SU-DHL-6 (cell line): ENCODE data around the gene TRAF3IP3.

Experiments
- H2AFZ ChIP-seq: fragments of 200-600 bp; sonication (generic); 2 replicates; pipeline ENCODE4 v1.6.1; 2014; ENCODE audit warnings: low read depth, mild to moderate bottlenecking, moderate library complexity, mixed read lengths, antibody characterized with exemption, low read length; ENCODE audit not compliant: severe bottlenecking
- H3F3A ChIP-seq: fragments of 200-600 bp; shearing (Covaris generic); 2 replicates; pipeline ENCODE4 v1.6.0; 2016; ENCODE audit warnings: antibody characterized with exemption, mild to moderate bottlenecking; ENCODE audit not compliant: insufficient read depth
- H3K27ac ChIP-seq: fragments of 200-600 bp; sonication (generic); 2 replicates; pipeline ENCODE4 v1.5.1; 2016; ENCODE audit warnings: low read depth, mild to moderate bottlenecking, low read length, moderate library complexity, mixed read lengths
- H3K27me3 ChIP-seq: fragments of 200-600 bp; sonication (generic), shearing (Covaris generic); 2 replicates; pipeline ENCODE4 v1.6.0; 2014; ENCODE audit warnings: mild to moderate bottlenecking, low read length
- H3K36me3 ChIP-seq: fragments of 200-600 bp; sonication (generic); 2 replicates; pipeline ENCODE4 v1.6.1; 2014; ENCODE audit warnings: mild to moderate bottlenecking, low read length, mixed read lengths
- H3K4me2 ChIP-seq: fragments of 300-600, 200-600 bp; shearing (Covaris generic), sonication (generic); 2 replicates; pipeline ENCODE4 v1.6.0; 2014; ENCODE audit warnings: low read length, low read depth, mild to moderate bottlenecking; ENCODE audit not compliant: poor library complexity, severe bottlenecking
- H3K4me3 ChIP-seq: fragments of 200-600 bp; sonication (generic); 2 replicates; pipeline ENCODE4 v1.5.1; 2014; ENCODE audit warnings: antibody characterized with exemption, low read length, mild to moderate bottlenecking, mixed read lengths; ENCODE audit not compliant: insufficient read depth, poor library complexity, severe bottlenecking
- H3K79me2 ChIP-seq: fragments of 200-600 bp; sonication (generic); 2 replicates; pipeline ENCODE4 v1.6.1; 2014; ENCODE audit warnings: mild to moderate bottlenecking, low read length, moderate library complexity; ENCODE audit not compliant: insufficient read depth
- H3K9ac ChIP-seq: fragments of 200-600 bp; sonication (generic); 2 replicates; pipeline ENCODE4 v1.7.0; 2014; ENCODE audit warnings: mild to moderate bottlenecking, low read length
- H3K9me2 ChIP-seq: fragments of 200-600 bp; sonication (generic); replicated peaks from 2 replicates; pipeline ENCODE4 v1.6.1; 2014; ENCODE audit warnings: low read length; ENCODE audit not compliant: insufficient read depth
- H3K9me3 ChIP-seq: fragments of 200-600 bp; sonication (generic); 2 replicates; pipeline ENCODE4 v1.6.1; 2014; ENCODE audit warnings: low read length, mixed read lengths; ENCODE audit not compliant: insufficient read depth
- H4K20me1 ChIP-seq: fragments of 200-600 bp; sonication (generic); 2 replicates; pipeline ENCODE4 v1.6.1; 2014; ENCODE audit warnings: low read depth, mild to moderate bottlenecking, antibody characterized with exemption, low read length, moderate library complexity, mixed read lengths
- CTCF ChIP-seq: fragments of 200-600 bp; sonication (generic); IDR thresholded peaks from one replicate; pipeline ENCODE4 v1.5.1; 2017; ENCODE audit warnings: antibody characterized with exemption, mild to moderate bottlenecking, low read length, moderate library complexity; ENCODE audit not compliant: insufficient read depth, poor library complexity, severe bottlenecking
- EZH2phosphoT487 ChIP-seq: fragments of 200-600 bp; sonication (generic), shearing (Covaris generic); conservative IDR thresholded peaks from 2 replicates; pipeline ENCODE4 v1.6.1; 2018; ENCODE audit warnings: mild to moderate bottlenecking, antibody characterized with exemption, low read length, moderate library complexity, mixed read lengths

The TRAF3IP3 gene

DNA sequence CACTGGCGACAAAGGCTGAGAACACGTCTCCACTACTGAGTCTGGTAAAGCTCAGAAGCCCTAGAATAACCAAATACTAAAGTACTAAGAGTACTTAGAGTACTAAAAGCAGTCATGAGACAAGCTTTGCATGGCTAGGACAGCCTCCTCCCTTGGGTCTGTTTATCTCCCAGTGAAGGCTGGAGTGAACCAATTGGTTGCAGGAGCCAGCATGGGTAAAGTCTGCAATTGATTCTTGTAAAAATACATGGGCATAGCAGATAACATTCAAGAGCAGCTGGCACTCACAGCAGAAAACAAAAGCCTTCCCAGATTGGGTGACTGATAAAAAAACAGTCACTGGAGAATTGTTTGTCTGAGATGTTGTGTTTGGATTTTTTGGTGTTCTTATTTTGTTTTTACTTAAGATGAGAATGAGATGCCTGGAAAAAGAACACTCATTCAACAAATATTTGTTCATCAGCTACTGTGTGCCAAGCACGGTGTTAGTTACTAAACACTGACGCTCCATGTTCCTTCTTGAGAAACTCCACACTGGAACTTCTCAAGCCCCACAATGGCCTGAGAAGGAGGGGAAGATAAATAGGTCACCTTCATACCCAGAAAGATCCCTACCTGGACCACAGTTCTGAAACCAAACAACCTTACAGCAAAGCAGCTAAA lies 46.4 kb downstream of the TRAF3IP3 start:
- Histone ChIP-seq H3K79me2 (no peaks in the 10 kb centered on the region), H3K27ac (no peak overlapping the region), H3F3A (no peaks in the 10 kb centered on the region), H3K4me2 (no peak overlapping the region), H3K27me3 (no peaks in the 10 kb centered on the region), H3K9me3 (no peaks in the 10 kb centered on the region), H3K36me3 (no peaks in the 10 kb centered on the region), H3K4me3 (no peak overlapping the region), H2AFZ (no peak overlapping the region), H3K9me2 (no peaks in the 10 kb centered on the region), H3K9ac (no peak overlapping the region), H4K20me1 (no peaks in the 10 kb centered on the region)
- TF ChIP-seq CTCF: no peak
- TF ChIP-seq EZH2phosphoT487: no peak

GRCh38 chr1:209802780-209803152 lies 46.9 kb downstream of the TRAF3IP3 start:
- Histone ChIP-seq H3K27ac (no peak overlapping the region), H3K9me3 (no peaks in the 10 kb centered on the region), H3K79me2 (no peaks in the 10 kb centered on the region), H4K20me1 (no peaks in the 10 kb centered on the region), H3K9ac (no peak overlapping the region), H2AFZ (no peak overlapping the region), H3K27me3 (no peaks in the 10 kb centered on the region), H3K9me2 (no peaks in the 10 kb centered on the region), H3F3A (no peaks in the 10 kb centered on the region), H3K4me3 (no peak overlapping the region), H3K4me2 (no peak overlapping the region), H3K36me3 (no peaks in the 10 kb centered on the region)
- TF ChIP-seq EZH2phosphoT487 (no peak), CTCF (no peak)

DNA sequence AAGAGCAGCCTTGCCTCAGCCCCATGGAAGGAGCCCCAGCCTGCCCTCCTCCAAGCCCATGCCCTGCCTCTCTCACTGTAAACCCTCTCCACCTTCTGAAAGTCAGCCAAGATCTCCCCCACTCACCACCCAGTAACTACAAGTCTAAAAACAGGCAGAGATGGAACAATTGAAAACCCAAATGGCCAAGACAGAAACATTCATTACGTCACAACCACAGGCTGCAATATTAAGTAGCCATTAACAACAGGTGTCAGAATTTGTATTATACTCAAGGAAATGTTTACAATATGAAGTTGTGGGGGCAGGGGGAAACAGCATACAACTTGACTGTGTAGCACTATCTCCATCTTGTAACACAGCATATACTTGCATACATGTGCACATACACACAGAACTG lies 47.7 kb downstream of the TRAF3IP3 start:
- no peak overlapping the region for H3K4me2 ChIP-seq
- H4K20me1 ChIP-seq: no peaks in the 10 kb centered on the region

More for the DNA sequence above, 47.7 kb downstream of the TRAF3IP3 start:
- H3K9ac ChIP-seq: no peak overlapping the region
- H3K36me3 ChIP-seq: no peaks in the 10 kb centered on the region
- no peaks in the 10 kb centered on the region for H3K79me2 ChIP-seq
- no peak for TF ChIP-seq CTCF
- no peak for TF ChIP-seq EZH2phosphoT487
- H3K27ac ChIP-seq: no peak overlapping the region
- H3F3A ChIP-seq: no peaks in the 10 kb centered on the region
- H3K9me3 ChIP-seq: no peaks in the 10 kb centered on the region
- H2AFZ ChIP-seq: no peak overlapping the region
- no peaks in the 10 kb centered on the region for H3K27me3 ChIP-seq
- no peaks in the 10 kb centered on the region for H3K9me2 ChIP-seq
- H3K4me3 ChIP-seq: no peak overlapping the region
